HCT116 (cell line): ENCODE measurements around the gene UBE2N.

Source experiments
- EGR1 ChIP-seq: IDR thresholded peaks from 2 replicates; pipeline ENCODE4 v1.6.1; 2012; ENCODE audit warnings: low read depth
- ELF1 ChIP-seq: IDR thresholded peaks from 2 replicates; pipeline ENCODE4 v1.6.1; 2012; ENCODE audit warnings: low read depth, borderline replicate concordance
- EZH2 ChIP-seq: fragments of 200-600 bp; sonication (generic); IDR thresholded peaks from 2 replicates; pipeline ENCODE4 v1.6.1; 2017; ENCODE audit warnings: antibody characterized with exemption, mixed run types
- FOSL1 ChIP-seq: IDR thresholded peaks from 2 replicates; pipeline ENCODE4 v1.6.1; 2012; ENCODE audit warnings: low read depth
- POLR2A ChIP-seq: IDR thresholded peaks from 2 replicates; pipeline ENCODE4 v1.7.0; 2011; ENCODE audit warnings: borderline replicate concordance; ENCODE audit not compliant: insufficient read depth, insufficient read length; ENCODE audit errors: extremely low read depth
- POLR2AphosphoS5 ChIP-seq: IDR thresholded peaks from 2 replicates; pipeline ENCODE4 v1.6.1; 2011; ENCODE audit warnings: mild to moderate bottlenecking, low read depth, low read length, moderate library complexity
- RAD21 ChIP-seq: IDR thresholded peaks from 2 replicates; pipeline ENCODE4 v1.6.1; 2012; ENCODE audit warnings: low read depth, mild to moderate bottlenecking
- SIN3A ChIP-seq: IDR thresholded peaks from 2 replicates; pipeline ENCODE4 v1.6.1; 2012; ENCODE audit warnings: low read depth
- YY1 ChIP-seq: IDR thresholded peaks from 2 replicates; pipeline ENCODE4 v1.6.1; 2011; ENCODE audit warnings: low read length, low read depth, moderate library complexity, mild to moderate bottlenecking; ENCODE audit not compliant: insufficient replicate concordance; ENCODE audit errors: extremely low read depth
- ZNF274 ChIP-seq: fragments of 200-500 bp; sonication (Bioruptor generic); IDR thresholded peaks from 2 replicates; pipeline ENCODE4 v1.6.1; 2014; ENCODE audit warnings: mild to moderate bottlenecking, low read depth, low read length, inconsistent platforms
- TF ChIP-seq, protein P1 (sequence below): IDR thresholded peaks from 2 replicates; pipeline ENCODE4 v1.6.1; 2012
- TF ChIP-seq, protein P2 (sequence below), 3 experiments: fragments of 200-600 bp in 1 of 3; sonication (generic) in 1 of 3; IDR thresholded peaks in 2 of 3; conservative IDR thresholded peaks in 1 of 3; 2 replicates each; pipeline ENCODE4 v1.5.1; 2012 to 2017; ENCODE audit warnings: low read depth in 2 of 3, low read length in 2 of 3, antibody characterized with exemption in 1 of 3, borderline replicate concordance in 1 of 3, control low read depth in 1 of 3, mild to moderate bottlenecking in 1 of 3, mixed read lengths in 1 of 3, mixed run types in 1 of 3, moderate library complexity in 1 of 3; ENCODE audit not compliant: insufficient read depth in 1 of 3
- TF ChIP-seq, protein P3 (sequence below): IDR thresholded peaks from 2 replicates; pipeline ENCODE4 v1.6.1; 2012

- no peak for TF ChIP-seq EZH2
- TF ChIP-seq, protein P1, sequence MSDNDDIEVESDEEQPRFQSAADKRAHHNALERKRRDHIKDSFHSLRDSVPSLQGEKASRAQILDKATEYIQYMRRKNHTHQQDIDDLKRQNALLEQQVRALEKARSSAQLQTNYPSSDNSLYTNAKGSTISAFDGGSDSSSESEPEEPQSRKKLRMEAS, result no peak
- no peak for TF ChIP-seq RAD21
- TF ChIP-seq YY1, result no peak
- TF ChIP-seq POLR2A, result no peak
- no peak for TF ChIP-seq ELF1
- no peak for TF ChIP-seq SIN3A
- TF ChIP-seq, protein P2, sequence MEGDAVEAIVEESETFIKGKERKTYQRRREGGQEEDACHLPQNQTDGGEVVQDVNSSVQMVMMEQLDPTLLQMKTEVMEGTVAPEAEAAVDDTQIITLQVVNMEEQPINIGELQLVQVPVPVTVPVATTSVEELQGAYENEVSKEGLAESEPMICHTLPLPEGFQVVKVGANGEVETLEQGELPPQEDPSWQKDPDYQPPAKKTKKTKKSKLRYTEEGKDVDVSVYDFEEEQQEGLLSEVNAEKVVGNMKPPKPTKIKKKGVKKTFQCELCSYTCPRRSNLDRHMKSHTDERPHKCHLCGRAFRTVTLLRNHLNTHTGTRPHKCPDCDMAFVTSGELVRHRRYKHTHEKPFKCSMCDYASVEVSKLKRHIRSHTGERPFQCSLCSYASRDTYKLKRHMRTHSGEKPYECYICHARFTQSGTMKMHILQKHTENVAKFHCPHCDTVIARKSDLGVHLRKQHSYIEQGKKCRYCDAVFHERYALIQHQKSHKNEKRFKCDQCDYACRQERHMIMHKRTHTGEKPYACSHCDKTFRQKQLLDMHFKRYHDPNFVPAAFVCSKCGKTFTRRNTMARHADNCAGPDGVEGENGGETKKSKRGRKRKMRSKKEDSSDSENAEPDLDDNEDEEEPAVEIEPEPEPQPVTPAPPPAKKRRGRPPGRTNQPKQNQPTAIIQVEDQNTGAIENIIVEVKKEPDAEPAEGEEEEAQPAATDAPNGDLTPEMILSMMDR (IDR thresholded peaks at IDR 0.05 in 2 of 3, conservative IDR thresholded peaks at IDR 0.05 in 1 of 3; ENCODE audit: borderline replicate concordance in 1 of 3, insufficient read depth in 1 of 3, low read depth in 2 of 3, low read length in 2 of 3), result no peak
- TF ChIP-seq POLR2AphosphoS5, result no peak
- no peak for TF ChIP-seq ZNF274
- TF ChIP-seq EGR1, result no peak
- no peak for TF ChIP-seq FOSL1
- TF ChIP-seq, protein P3, sequence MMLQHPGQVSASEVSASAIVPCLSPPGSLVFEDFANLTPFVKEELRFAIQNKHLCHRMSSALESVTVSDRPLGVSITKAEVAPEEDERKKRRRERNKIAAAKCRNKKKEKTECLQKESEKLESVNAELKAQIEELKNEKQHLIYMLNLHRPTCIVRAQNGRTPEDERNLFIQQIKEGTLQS, result no peak
These were observed 6.0 kb upstream of the UBE2N start for GRCh38 chr12:93447555-93448290.
